ENCODE data around the gene SLC15A3.

DNA sequence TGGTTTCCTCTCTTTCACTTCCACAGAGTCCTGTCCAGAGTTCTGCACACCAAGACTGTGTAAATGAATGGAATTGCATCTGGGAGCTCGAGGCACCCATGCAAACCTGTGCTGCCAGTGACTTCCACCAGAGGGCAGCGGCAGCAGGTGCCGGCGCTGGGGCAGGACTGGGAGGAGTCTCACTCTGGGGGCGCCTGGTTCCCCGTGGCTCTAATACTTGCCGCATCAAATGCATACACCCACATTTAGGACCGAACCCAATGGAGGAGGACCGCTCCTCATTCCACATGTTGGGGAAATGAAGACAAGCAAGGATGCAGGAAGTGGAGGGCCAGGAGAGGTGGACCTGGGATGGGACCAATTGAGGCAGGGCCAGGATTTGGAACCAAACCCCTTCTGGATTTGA is 18.4 kb upstream of the SLC15A3 start:
- TF ChIP-seq, protein P1, sequence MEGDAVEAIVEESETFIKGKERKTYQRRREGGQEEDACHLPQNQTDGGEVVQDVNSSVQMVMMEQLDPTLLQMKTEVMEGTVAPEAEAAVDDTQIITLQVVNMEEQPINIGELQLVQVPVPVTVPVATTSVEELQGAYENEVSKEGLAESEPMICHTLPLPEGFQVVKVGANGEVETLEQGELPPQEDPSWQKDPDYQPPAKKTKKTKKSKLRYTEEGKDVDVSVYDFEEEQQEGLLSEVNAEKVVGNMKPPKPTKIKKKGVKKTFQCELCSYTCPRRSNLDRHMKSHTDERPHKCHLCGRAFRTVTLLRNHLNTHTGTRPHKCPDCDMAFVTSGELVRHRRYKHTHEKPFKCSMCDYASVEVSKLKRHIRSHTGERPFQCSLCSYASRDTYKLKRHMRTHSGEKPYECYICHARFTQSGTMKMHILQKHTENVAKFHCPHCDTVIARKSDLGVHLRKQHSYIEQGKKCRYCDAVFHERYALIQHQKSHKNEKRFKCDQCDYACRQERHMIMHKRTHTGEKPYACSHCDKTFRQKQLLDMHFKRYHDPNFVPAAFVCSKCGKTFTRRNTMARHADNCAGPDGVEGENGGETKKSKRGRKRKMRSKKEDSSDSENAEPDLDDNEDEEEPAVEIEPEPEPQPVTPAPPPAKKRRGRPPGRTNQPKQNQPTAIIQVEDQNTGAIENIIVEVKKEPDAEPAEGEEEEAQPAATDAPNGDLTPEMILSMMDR (IDR thresholded peaks at IDR 0.05): peak; percentile 81 to 92 (median 86)
- TF ChIP-seq POLR2A (IDR thresholded peaks at IDR 0.05): no peak

All from esophagus squamous epithelium (tissue), 4 donors.